NOMO-1 (cell line): Measurements from ENCODE around the gene KRTAP21-3.

Experiments
- DNase-seq, 2 experiments: peaks; one replicate each; lab custom pipeline; 2025; ENCODE audit not compliant: unreplicated experiment in 2 of 2; lab: John Stamatoyannopoulos, UW

Gene KRTAP21-3

DNA sequence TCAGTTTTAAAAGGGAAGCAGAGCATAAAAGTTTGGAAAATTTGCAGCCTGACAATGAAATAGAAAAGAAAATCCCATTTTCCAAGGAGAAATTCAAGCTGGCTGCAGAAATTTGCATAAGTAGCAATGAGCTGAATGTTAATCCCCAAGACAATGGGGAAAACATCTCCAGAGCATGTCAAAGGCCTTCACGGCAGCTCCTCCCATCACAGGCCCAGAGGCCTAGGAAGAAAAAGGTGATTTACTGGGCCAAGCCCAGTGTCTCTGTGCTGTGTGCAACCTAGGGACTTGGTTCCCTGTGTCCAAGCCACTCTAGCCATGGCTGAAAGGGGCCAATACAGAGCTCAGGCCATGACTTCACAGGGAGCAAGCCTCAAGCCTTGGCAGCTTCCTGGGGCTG, 49.8 kb downstream of the KRTAP21-3 start:
- DNase-seq, result no peak
